GM23338 (cell line): ENCODE data around the gene AGBL4. TPM values are rescaled to one million over a fixed set of nuclear protein-coding genes. Genes with fewer than 3 reads are reported as not detected.

Source experiments
- ATAC-seq: fragments of 200-7000 bp; cut with Tn5 transposase; 3 replicates; pipeline ENCODE4 v1.9.1; 2020
- DNase-seq: peaks from one replicate; pipeline ENCODE4 v3.0.0-alpha.2; 2015; ENCODE audit warnings: low spot score
- H2AFZ ChIP-seq: fragments of 200-600 bp; sonication (generic); 2 replicates; pipeline ENCODE4 v1.8.0; 2016; ENCODE audit warnings: antibody characterized with exemption, mild to moderate bottlenecking, moderate library complexity
- H3F3A ChIP-seq: fragments of 200-600 bp; sonication (generic); replicated peaks from 2 replicates; pipeline ENCODE4 v1.8.0; 2017; ENCODE audit warnings: antibody characterized with exemption, mixed run types, low read depth
- H3K27ac ChIP-seq: fragments of 200-600 bp; sonication (generic); 2 replicates; pipeline ENCODE4 v1.6.1; 2016; ENCODE audit warnings: low read depth
- H3K27me3 ChIP-seq: fragments of 200-600 bp; sonication (generic); 2 replicates; pipeline ENCODE4 v1.8.0; 2016; ENCODE audit warnings: mild to moderate bottlenecking, mixed run types, moderate library complexity; ENCODE audit not compliant: insufficient read depth
- H3K36me3 ChIP-seq: fragments of 200-600 bp; sonication (generic); 2 replicates; pipeline ENCODE4 v1.8.0; 2016; ENCODE audit warnings: mild to moderate bottlenecking; ENCODE audit not compliant: insufficient read depth
- H3K4me1 ChIP-seq: fragments of 200-600 bp; sonication (generic); 2 replicates; pipeline ENCODE4 v1.8.0; 2016; ENCODE audit warnings: mild to moderate bottlenecking, moderate library complexity; ENCODE audit not compliant: insufficient read depth
- H3K4me2 ChIP-seq: fragments of 200-600 bp; sonication (generic); 2 replicates; pipeline ENCODE4 v1.7.1; 2017; ENCODE audit warnings: mixed run types
- H3K4me3 ChIP-seq: fragments of 200-600 bp; sonication (generic); 2 replicates; pipeline ENCODE4 v1.6.1; 2016; ENCODE audit warnings: mixed run types
- H3K79me2 ChIP-seq: fragments of 200-600 bp; sonication (generic); replicated peaks from 2 replicates; pipeline ENCODE4 v1.8.0; 2017; ENCODE audit warnings: mild to moderate bottlenecking; ENCODE audit not compliant: insufficient read depth
- H3K9me2 ChIP-seq: fragments of 200-600 bp; sonication (generic); 2 replicates; pipeline ENCODE4 v1.8.0; 2017; ENCODE audit not compliant: insufficient read depth
- H4K20me1 ChIP-seq: fragments of 200-600 bp; sonication (generic); replicated peaks from 2 replicates; pipeline ENCODE4 v1.8.0; 2017; ENCODE audit warnings: mild to moderate bottlenecking; ENCODE audit not compliant: insufficient read depth
- H3K27ac Mint-ChIP-seq: 2 replicates; pipeline ENCODE4 v1.8.0; 2020; ENCODE audit warnings: inconsistent platforms, mild to moderate bottlenecking, moderate library complexity, mixed read lengths
- H3K27me3 Mint-ChIP-seq: 3 replicates; pipeline ENCODE4 v1.8.0; 2022; ENCODE audit warnings: low read depth, mild to moderate bottlenecking, moderate library complexity, mixed read lengths, inconsistent platforms; ENCODE audit not compliant: insufficient read depth, poor library complexity
- H3K36me3 Mint-ChIP-seq: 3 replicates; pipeline ENCODE4 v1.8.0; 2021; ENCODE audit warnings: low read depth, mild to moderate bottlenecking, inconsistent platforms, moderate library complexity, mixed read lengths
- H3K4me1 Mint-ChIP-seq: 3 replicates; pipeline ENCODE4 v1.8.0; 2020; ENCODE audit warnings: mild to moderate bottlenecking, inconsistent platforms, mixed read lengths
- H3K4me3 Mint-ChIP-seq: 3 replicates; pipeline ENCODE4 v1.8.0; 2021; ENCODE audit warnings: moderate library complexity, mild to moderate bottlenecking, inconsistent platforms, mixed read lengths
- H3K9me3 Mint-ChIP-seq: 3 replicates; pipeline ENCODE4 v1.8.0; 2020; ENCODE audit warnings: moderate library complexity, mild to moderate bottlenecking, inconsistent platforms, mixed read lengths
- CREB1 ChIP-seq: fragments of 250-450 bp; sonication (Bioruptor Pico); IDR thresholded peaks from 2 replicates; pipeline ENCODE4 v1.5.0; 2020; ENCODE audit warnings: low read depth, mild to moderate bottlenecking, moderate library complexity
- EZH2 ChIP-seq: fragments of 200-600 bp; sonication (generic); IDR thresholded peaks from one replicate; pipeline ENCODE4 v1.8.0; 2017; ENCODE audit warnings: antibody characterized with exemption, mild to moderate bottlenecking, low read depth; ENCODE audit not compliant: unreplicated experiment
- EZH2phosphoT487 ChIP-seq: fragments of 200-600 bp; sonication (generic); IDR thresholded peaks from one replicate; pipeline ENCODE4 v1.8.1; 2018; ENCODE audit warnings: antibody characterized with exemption; ENCODE audit not compliant: unreplicated experiment
- JUNB ChIP-seq: IDR thresholded peaks from one replicate; pipeline ENCODE4 v1.6.1; 2016; ENCODE audit warnings: antibody characterized with exemption; ENCODE audit not compliant: unreplicated experiment
- NANOG ChIP-seq: IDR thresholded peaks from 2 replicates; pipeline ENCODE4 v1.6.1; 2016; ENCODE audit warnings: antibody characterized with exemption, borderline replicate concordance
- POLR2AphosphoS5 ChIP-seq: IDR thresholded peaks from 2 replicates; pipeline ENCODE4 v1.6.1; 2016; ENCODE audit warnings: antibody characterized with exemption, low read depth
- STAT1 ChIP-seq: IDR thresholded peaks from one replicate; pipeline ENCODE4 v1.6.1; 2016; ENCODE audit warnings: antibody characterized with exemption; ENCODE audit not compliant: unreplicated experiment
- ZNF114 ChIP-seq: fragments of 250-450 bp; sonication (Bioruptor Pico); IDR thresholded peaks from 2 replicates; pipeline ENCODE4 v1.5.0; 2020; ENCODE audit warnings: mild to moderate bottlenecking, moderate library complexity
- ZNF331 ChIP-seq: fragments of 250-450 bp; sonication (Bioruptor Pico); IDR thresholded peaks from 2 replicates; pipeline ENCODE4 v1.5.0; 2020; ENCODE audit warnings: low read depth, mild to moderate bottlenecking, moderate library complexity
- polyA plus RNA-seq: library from polyadenylated mRNA; unstranded; fragments of >200 nt; fragmentation: Nextera tagmentation; extraction: Ambion mirVana; gene quantifications from 2 replicates; pipeline ENCODE4 v1.2.1, GENCODE V29; 2016
- total RNA-seq: library from RNA; depleted of rRNA; stranded (reverse); fragments of >200 nt; shearing (Covaris generic); gene quantifications from 2 replicates; pipeline ENCODE4 v1.2.3, GENCODE V29; 2014
- TF ChIP-seq, protein P1 (sequence below), 2 experiments: fragments of 200-600 bp in 1 of 2; sonication (generic) in 1 of 2; conservative IDR thresholded peaks; 2 replicates each; pipeline versions ENCODE4 v1.5.1 to v1.6.1; 2016 to 2017; ENCODE audit warnings: antibody characterized with exemption in 2 of 2, low read depth in 2 of 2, mild to moderate bottlenecking in 2 of 2, moderate library complexity in 1 of 2
- TF ChIP-seq, protein P2 (sequence below): IDR thresholded peaks from 2 replicates; pipeline ENCODE4 v1.6.1; 2016; ENCODE audit warnings: antibody characterized with exemption
- TF ChIP-seq, protein P3 (sequence below): IDR thresholded peaks from one replicate; pipeline ENCODE4 v1.6.1; 2018; ENCODE audit warnings: antibody characterized with exemption; ENCODE audit not compliant: unreplicated experiment
- TF ChIP-seq, protein P4 (sequence below): fragments of 250-450 bp; sonication (Bioruptor Pico); IDR thresholded peaks from 2 replicates; pipeline ENCODE4 v1.5.0; 2020; ENCODE audit warnings: mild to moderate bottlenecking, moderate library complexity

AGBL4 gene
- total and polyA plus RNA-seq, 2 experiments from 2014 or later, result 0.91 to 1.5 TPM

DNA sequence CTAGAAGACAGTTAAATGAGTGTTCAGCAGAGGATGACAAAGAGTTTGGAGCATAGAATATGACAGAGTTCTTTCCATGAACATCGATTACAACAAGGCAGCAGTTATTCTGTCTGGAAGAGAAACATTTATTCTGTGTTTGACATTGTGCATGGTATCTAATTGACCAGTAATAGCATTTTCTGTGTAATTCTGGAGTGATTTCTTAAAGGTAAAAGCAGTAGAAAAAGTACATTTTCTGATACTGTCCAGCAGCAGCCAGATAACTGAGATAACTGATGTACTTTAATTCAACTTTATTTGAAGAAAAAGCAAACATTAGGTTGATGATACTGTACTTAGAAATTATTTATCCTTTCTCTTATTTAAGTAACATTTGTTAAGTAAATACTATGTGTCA, 497.1 kb downstream of the AGBL4 start:
- peaks cover 95% of the 10 kb centered on the region for H3K9me3 Mint-ChIP-seq

More for the DNA sequence above, 497.1 kb downstream of the AGBL4 start:
- Mint-ChIP-seq H3K27me3 (no peaks in the 10 kb centered on the region), H3K4me1 (no peaks in the 10 kb centered on the region), H3K36me3 (peaks cover 20% of the 10 kb centered on the region), H3K4me3 (no peak overlapping the region), H3K27ac (no peak overlapping the region)
- H3K9me2 ChIP-seq, result no peaks in the 10 kb centered on the region
- no peak overlapping the region for H3K27ac ChIP-seq
- H3K4me3 ChIP-seq, result no peak overlapping the region
- no peak overlapping the region for H3K4me2 ChIP-seq
- no peak for TF ChIP-seq ZNF331 (CRISPR knock-in tag)
- no peak for TF ChIP-seq STAT1
- TF ChIP-seq POLR2AphosphoS5, result no peak
- TF ChIP-seq EZH2phosphoT487, result no peak
- TF ChIP-seq, protein P1, sequence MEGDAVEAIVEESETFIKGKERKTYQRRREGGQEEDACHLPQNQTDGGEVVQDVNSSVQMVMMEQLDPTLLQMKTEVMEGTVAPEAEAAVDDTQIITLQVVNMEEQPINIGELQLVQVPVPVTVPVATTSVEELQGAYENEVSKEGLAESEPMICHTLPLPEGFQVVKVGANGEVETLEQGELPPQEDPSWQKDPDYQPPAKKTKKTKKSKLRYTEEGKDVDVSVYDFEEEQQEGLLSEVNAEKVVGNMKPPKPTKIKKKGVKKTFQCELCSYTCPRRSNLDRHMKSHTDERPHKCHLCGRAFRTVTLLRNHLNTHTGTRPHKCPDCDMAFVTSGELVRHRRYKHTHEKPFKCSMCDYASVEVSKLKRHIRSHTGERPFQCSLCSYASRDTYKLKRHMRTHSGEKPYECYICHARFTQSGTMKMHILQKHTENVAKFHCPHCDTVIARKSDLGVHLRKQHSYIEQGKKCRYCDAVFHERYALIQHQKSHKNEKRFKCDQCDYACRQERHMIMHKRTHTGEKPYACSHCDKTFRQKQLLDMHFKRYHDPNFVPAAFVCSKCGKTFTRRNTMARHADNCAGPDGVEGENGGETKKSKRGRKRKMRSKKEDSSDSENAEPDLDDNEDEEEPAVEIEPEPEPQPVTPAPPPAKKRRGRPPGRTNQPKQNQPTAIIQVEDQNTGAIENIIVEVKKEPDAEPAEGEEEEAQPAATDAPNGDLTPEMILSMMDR (conservative IDR thresholded peaks at IDR 0.05; ENCODE audit: low read depth in 2 of 2), result no peak
- TF ChIP-seq NANOG, result no peak
- TF ChIP-seq, protein P2, sequence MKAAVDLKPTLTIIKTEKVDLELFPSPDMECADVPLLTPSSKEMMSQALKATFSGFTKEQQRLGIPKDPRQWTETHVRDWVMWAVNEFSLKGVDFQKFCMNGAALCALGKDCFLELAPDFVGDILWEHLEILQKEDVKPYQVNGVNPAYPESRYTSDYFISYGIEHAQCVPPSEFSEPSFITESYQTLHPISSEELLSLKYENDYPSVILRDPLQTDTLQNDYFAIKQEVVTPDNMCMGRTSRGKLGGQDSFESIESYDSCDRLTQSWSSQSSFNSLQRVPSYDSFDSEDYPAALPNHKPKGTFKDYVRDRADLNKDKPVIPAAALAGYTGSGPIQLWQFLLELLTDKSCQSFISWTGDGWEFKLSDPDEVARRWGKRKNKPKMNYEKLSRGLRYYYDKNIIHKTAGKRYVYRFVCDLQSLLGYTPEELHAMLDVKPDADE, result no peak
- TF ChIP-seq JUNB, result no peak
- TF ChIP-seq, protein P3, sequence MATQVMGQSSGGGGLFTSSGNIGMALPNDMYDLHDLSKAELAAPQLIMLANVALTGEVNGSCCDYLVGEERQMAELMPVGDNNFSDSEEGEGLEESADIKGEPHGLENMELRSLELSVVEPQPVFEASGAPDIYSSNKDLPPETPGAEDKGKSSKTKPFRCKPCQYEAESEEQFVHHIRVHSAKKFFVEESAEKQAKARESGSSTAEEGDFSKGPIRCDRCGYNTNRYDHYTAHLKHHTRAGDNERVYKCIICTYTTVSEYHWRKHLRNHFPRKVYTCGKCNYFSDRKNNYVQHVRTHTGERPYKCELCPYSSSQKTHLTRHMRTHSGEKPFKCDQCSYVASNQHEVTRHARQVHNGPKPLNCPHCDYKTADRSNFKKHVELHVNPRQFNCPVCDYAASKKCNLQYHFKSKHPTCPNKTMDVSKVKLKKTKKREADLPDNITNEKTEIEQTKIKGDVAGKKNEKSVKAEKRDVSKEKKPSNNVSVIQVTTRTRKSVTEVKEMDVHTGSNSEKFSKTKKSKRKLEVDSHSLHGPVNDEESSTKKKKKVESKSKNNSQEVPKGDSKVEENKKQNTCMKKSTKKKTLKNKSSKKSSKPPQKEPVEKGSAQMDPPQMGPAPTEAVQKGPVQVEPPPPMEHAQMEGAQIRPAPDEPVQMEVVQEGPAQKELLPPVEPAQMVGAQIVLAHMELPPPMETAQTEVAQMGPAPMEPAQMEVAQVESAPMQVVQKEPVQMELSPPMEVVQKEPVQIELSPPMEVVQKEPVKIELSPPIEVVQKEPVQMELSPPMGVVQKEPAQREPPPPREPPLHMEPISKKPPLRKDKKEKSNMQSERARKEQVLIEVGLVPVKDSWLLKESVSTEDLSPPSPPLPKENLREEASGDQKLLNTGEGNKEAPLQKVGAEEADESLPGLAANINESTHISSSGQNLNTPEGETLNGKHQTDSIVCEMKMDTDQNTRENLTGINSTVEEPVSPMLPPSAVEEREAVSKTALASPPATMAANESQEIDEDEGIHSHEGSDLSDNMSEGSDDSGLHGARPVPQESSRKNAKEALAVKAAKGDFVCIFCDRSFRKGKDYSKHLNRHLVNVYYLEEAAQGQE, result no peak
- no peak for TF ChIP-seq CREB1 (CRISPR knock-in tag)
- TF ChIP-seq, protein P4, sequence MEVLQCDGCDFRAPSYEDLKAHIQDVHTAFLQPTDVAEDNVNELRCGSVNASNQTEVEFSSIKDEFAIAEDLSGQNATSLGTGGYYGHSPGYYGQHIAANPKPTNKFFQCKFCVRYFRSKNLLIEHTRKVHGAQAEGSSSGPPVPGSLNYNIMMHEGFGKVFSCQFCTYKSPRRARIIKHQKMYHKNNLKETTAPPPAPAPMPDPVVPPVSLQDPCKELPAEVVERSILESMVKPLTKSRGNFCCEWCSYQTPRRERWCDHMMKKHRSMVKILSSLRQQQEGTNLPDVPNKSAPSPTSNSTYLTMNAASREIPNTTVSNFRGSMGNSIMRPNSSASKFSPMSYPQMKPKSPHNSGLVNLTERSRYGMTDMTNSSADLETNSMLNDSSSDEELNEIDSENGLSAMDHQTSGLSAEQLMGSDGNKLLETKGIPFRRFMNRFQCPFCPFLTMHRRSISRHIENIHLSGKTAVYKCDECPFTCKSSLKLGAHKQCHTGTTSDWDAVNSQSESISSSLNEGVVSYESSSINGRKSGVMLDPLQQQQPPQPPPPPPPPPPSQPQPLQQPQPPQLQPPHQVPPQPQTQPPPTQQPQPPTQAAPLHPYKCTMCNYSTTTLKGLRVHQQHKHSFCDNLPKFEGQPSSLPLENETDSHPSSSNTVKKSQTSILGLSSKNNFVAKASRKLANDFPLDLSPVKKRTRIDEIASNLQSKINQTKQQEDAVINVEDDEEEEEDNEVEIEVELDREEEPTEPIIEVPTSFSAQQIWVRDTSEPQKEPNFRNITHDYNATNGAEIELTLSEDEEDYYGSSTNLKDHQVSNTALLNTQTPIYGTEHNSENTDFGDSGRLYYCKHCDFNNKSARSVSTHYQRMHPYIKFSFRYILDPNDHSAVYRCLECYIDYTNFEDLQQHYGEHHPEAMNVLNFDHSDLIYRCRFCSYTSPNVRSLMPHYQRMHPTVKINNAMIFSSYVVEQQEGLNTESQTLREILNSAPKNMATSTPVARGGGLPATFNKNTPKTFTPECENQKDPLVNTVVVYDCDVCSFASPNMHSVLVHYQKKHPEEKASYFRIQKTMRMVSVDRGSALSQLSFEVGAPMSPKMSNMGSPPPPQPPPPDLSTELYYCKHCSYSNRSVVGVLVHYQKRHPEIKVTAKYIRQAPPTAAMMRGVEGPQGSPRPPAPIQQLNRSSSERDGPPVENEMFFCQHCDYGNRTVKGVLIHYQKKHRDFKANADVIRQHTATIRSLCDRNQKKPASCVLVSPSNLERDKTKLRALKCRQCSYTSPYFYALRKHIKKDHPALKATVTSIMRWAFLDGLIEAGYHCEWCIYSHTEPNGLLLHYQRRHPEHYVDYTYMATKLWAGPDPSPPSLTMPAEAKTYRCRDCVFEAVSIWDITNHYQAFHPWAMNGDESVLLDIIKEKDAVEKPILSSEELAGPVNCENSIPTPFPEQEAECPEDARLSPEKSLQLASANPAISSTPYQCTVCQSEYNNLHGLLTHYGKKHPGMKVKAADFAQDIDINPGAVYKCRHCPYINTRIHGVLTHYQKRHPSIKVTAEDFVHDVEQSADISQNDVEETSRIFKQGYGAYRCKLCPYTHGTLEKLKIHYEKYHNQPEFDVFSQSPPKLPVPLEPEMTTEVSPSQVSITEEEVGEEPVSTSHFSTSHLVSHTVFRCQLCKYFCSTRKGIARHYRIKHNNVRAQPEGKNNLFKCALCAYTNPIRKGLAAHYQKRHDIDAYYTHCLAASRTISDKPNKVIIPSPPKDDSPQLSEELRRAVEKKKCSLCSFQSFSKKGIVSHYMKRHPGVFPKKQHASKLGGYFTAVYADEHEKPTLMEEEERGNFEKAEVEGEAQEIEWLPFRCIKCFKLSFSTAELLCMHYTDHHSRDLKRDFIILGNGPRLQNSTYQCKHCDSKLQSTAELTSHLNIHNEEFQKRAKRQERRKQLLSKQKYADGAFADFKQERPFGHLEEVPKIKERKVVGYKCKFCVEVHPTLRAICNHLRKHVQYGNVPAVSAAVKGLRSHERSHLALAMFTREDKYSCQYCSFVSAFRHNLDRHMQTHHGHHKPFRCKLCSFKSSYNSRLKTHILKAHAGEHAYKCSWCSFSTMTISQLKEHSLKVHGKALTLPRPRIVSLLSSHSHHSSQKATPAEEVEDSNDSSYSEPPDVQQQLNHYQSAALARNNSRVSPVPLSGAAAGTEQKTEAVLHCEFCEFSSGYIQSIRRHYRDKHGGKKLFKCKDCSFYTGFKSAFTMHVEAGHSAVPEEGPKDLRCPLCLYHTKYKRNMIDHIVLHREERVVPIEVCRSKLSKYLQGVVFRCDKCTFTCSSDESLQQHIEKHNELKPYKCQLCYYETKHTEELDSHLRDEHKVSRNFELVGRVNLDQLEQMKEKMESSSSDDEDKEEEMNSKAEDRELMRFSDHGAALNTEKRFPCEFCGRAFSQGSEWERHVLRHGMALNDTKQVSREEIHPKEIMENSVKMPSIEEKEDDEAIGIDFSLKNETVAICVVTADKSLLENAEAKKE (CRISPR knock-in tag), result no peak
- TF ChIP-seq EZH2, result no peak
- TF ChIP-seq ZNF114 (CRISPR knock-in tag), result no peak
- ATAC-seq, result no peak
- no peaks in the 10 kb centered on the region for H3K79me2 ChIP-seq
- no peak for DNase-seq
- no peaks in the 10 kb centered on the region for H3F3A ChIP-seq
- H2AFZ ChIP-seq, result no peak overlapping the region
- H4K20me1 ChIP-seq, result no peaks in the 10 kb centered on the region
- H3K27me3 ChIP-seq, result no peaks in the 10 kb centered on the region
- no peaks in the 10 kb centered on the region for H3K4me1 ChIP-seq
- H3K36me3 ChIP-seq, result no peaks in the 10 kb centered on the region; the same call in none of the 2 replicates
